ENCODE data around the gene CPA5. TPM values are rescaled to one million over a fixed set of nuclear protein-coding genes. Genes with fewer than 3 reads are reported as not detected.

The CPA5 gene
- total and polyA plus RNA-seq, 2 experiments from 2014 or later: not detected

DNA sequence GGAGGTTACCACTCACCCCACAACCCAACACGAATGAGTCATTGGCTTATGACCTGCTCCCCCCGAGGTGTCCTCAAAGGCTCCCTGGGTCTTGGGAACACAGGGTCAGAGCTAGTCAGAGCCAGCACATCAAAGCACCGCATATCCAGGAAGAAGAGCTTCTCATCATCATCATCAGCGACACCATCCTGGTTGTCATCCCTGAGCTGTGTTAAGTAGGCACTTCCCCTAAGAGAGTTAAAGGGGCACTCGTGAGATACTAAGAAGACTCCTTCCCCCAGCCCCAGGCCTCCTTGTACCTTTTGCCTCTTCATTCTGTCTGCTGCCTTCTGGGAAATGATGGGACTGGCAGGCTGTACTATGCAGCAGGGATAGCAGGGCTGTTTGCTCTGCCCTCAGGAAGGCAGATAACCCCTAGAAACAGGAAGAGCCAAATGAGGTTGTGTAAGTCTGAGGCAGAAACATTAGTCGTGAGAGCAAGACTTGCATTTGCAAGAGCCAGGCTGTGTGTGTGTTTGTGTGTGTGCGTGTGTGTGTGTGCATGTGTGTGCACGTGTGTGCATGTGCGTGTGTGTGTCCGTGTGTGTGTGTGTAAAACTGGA lies 24.6 kb downstream of the CPA5 start:
- Mint-ChIP-seq H3K4me1 (peaks cover 35% of the 10 kb centered on the region), H3K4me3 (no peak overlapping the region), H3K27me3 (ENCODE audit: insufficient read depth, low read depth, poor library complexity) (peaks cover 11% of the 10 kb centered on the region), H3K9me3 (no peaks in the 10 kb centered on the region; the same call in 2 of the 3 replicates), H3K36me3 (ENCODE audit: low read depth) (peaks cover 4% of the 10 kb centered on the region; the same call in 1 of the 3 replicates), H3K27ac (no peak overlapping the region)
- DNase-seq (ENCODE audit: low spot score): no peak
- H3K4me3 ChIP-seq: no peak overlapping the region
- peaks cover 18% of the 10 kb centered on the region for H3K4me1 ChIP-seq (ENCODE audit: insufficient read depth)
- H2AFZ ChIP-seq: peak overlapping the region; percentile 47; the same call in 1 of the 2 replicates
- H3K4me2 ChIP-seq: no peak overlapping the region
- H3K27ac ChIP-seq (ENCODE audit: low read depth): no peak overlapping the region
- no peaks in the 10 kb centered on the region for H3K36me3 ChIP-seq (ENCODE audit: insufficient read depth)
- no peaks in the 10 kb centered on the region for H3K79me2 ChIP-seq (replicated peaks; ENCODE audit: insufficient read depth)
- no peak for ATAC-seq
- no peaks in the 10 kb centered on the region for H3F3A ChIP-seq (replicated peaks; ENCODE audit: low read depth)
- no peaks in the 10 kb centered on the region for H4K20me1 ChIP-seq (replicated peaks; ENCODE audit: insufficient read depth)
- no peaks in the 10 kb centered on the region for H3K27me3 ChIP-seq (ENCODE audit: insufficient read depth)
- H3K9me2 ChIP-seq (ENCODE audit: insufficient read depth): 0 out of 2 replicates have a peak, but pooled peaks cover 7% of the 10 kb centered on the region
- TF ChIP-seq STAT1 (IDR thresholded peaks at IDR 0.05; ENCODE audit: unreplicated experiment) (no peak), EZH2phosphoT487 (IDR thresholded peaks at IDR 0.05; ENCODE audit: unreplicated experiment) (no peak), NANOG (IDR thresholded peaks at IDR 0.05; ENCODE audit: borderline replicate concordance) (no peak)
- TF ChIP-seq, protein P1, sequence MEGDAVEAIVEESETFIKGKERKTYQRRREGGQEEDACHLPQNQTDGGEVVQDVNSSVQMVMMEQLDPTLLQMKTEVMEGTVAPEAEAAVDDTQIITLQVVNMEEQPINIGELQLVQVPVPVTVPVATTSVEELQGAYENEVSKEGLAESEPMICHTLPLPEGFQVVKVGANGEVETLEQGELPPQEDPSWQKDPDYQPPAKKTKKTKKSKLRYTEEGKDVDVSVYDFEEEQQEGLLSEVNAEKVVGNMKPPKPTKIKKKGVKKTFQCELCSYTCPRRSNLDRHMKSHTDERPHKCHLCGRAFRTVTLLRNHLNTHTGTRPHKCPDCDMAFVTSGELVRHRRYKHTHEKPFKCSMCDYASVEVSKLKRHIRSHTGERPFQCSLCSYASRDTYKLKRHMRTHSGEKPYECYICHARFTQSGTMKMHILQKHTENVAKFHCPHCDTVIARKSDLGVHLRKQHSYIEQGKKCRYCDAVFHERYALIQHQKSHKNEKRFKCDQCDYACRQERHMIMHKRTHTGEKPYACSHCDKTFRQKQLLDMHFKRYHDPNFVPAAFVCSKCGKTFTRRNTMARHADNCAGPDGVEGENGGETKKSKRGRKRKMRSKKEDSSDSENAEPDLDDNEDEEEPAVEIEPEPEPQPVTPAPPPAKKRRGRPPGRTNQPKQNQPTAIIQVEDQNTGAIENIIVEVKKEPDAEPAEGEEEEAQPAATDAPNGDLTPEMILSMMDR (conservative IDR thresholded peaks at IDR 0.05; ENCODE audit: low read depth in 2 of 2): no peak

DNA sequence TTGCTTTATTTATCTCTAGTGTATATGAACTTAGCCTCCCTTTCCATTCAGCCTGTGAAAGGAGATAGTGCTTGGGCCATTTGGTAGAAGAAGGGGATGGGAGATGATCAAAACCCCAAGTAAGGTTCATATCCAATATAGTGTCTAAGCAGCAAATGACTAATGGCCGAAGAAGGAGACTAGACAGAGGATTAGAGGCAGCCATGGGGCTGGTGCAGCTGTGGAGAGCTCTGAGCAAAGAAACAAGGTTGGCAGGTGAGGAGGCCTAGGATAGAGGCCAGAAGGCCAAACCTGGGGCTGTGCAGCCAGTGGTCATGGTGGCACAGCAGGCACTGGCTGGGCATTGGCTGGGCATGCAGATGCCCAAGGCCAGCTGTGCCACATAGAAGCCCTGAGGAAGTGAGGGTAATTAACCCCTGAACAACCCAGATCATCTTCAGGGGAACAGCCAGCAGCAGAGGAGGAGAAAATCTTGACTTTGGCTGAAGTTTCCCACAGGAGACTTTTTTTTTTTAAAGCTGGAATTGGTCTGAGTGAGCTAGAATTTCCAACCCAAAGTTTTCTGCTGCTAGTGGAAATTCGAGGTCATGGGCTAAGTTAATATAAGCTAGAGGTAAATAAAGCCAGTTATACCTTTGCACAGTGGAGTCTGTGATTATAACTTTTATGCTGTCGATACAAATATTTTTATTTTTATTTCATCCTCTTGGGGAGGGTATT lies 25.4 kb downstream of the CPA5 start:
- H2AFZ ChIP-seq: no peak overlapping the region
- H3K27ac ChIP-seq (ENCODE audit: low read depth): no peak overlapping the region
- no peaks in the 10 kb centered on the region for H4K20me1 ChIP-seq (replicated peaks; ENCODE audit: insufficient read depth)
- Mint-ChIP-seq H3K9me3 (peaks cover 1% of the 10 kb centered on the region; the same call in 2 of the 3 replicates), H3K27ac (no peak overlapping the region), H3K4me1 (peaks cover 35% of the 10 kb centered on the region), H3K27me3 (ENCODE audit: insufficient read depth, low read depth, poor library complexity) (peaks cover 13% of the 10 kb centered on the region), H3K4me3 (no peak overlapping the region), H3K36me3 (ENCODE audit: low read depth) (peaks cover 4% of the 10 kb centered on the region; the same call in 1 of the 3 replicates)
- ATAC-seq (no peak), DNase-seq (ENCODE audit: low spot score) (no peak)
- no peaks in the 10 kb centered on the region for H3K79me2 ChIP-seq (replicated peaks; ENCODE audit: insufficient read depth)
- no peaks in the 10 kb centered on the region for H3K27me3 ChIP-seq (ENCODE audit: insufficient read depth)
- H3K4me2 ChIP-seq: no peak overlapping the region
- no peak overlapping the region for H3K4me3 ChIP-seq
- H3K4me1 ChIP-seq (ENCODE audit: insufficient read depth): peaks cover 18% of the 10 kb centered on the region
- H3K36me3 ChIP-seq (ENCODE audit: insufficient read depth): no peaks in the 10 kb centered on the region
- no peaks in the 10 kb centered on the region for H3F3A ChIP-seq (replicated peaks; ENCODE audit: low read depth)
- peaks cover 12% of the 10 kb centered on the region; the same call in 1 of the 2 replicates for H3K9me2 ChIP-seq (ENCODE audit: insufficient read depth)
- TF ChIP-seq NANOG (IDR thresholded peaks at IDR 0.05; ENCODE audit: borderline replicate concordance) (no peak), JUNB (IDR thresholded peaks at IDR 0.05; ENCODE audit: unreplicated experiment) (no peak), ZNF331 (CRISPR knock-in tag; IDR thresholded peaks at IDR 0.05; ENCODE audit: low read depth) (no peak), EZH2 (IDR thresholded peaks at IDR 0.05; ENCODE audit: low read depth, unreplicated experiment) (no peak)
- TF ChIP-seq, protein P1 (conservative IDR thresholded peaks at IDR 0.05; ENCODE audit: low read depth in 2 of 2): no peak
- TF ChIP-seq, protein P2, sequence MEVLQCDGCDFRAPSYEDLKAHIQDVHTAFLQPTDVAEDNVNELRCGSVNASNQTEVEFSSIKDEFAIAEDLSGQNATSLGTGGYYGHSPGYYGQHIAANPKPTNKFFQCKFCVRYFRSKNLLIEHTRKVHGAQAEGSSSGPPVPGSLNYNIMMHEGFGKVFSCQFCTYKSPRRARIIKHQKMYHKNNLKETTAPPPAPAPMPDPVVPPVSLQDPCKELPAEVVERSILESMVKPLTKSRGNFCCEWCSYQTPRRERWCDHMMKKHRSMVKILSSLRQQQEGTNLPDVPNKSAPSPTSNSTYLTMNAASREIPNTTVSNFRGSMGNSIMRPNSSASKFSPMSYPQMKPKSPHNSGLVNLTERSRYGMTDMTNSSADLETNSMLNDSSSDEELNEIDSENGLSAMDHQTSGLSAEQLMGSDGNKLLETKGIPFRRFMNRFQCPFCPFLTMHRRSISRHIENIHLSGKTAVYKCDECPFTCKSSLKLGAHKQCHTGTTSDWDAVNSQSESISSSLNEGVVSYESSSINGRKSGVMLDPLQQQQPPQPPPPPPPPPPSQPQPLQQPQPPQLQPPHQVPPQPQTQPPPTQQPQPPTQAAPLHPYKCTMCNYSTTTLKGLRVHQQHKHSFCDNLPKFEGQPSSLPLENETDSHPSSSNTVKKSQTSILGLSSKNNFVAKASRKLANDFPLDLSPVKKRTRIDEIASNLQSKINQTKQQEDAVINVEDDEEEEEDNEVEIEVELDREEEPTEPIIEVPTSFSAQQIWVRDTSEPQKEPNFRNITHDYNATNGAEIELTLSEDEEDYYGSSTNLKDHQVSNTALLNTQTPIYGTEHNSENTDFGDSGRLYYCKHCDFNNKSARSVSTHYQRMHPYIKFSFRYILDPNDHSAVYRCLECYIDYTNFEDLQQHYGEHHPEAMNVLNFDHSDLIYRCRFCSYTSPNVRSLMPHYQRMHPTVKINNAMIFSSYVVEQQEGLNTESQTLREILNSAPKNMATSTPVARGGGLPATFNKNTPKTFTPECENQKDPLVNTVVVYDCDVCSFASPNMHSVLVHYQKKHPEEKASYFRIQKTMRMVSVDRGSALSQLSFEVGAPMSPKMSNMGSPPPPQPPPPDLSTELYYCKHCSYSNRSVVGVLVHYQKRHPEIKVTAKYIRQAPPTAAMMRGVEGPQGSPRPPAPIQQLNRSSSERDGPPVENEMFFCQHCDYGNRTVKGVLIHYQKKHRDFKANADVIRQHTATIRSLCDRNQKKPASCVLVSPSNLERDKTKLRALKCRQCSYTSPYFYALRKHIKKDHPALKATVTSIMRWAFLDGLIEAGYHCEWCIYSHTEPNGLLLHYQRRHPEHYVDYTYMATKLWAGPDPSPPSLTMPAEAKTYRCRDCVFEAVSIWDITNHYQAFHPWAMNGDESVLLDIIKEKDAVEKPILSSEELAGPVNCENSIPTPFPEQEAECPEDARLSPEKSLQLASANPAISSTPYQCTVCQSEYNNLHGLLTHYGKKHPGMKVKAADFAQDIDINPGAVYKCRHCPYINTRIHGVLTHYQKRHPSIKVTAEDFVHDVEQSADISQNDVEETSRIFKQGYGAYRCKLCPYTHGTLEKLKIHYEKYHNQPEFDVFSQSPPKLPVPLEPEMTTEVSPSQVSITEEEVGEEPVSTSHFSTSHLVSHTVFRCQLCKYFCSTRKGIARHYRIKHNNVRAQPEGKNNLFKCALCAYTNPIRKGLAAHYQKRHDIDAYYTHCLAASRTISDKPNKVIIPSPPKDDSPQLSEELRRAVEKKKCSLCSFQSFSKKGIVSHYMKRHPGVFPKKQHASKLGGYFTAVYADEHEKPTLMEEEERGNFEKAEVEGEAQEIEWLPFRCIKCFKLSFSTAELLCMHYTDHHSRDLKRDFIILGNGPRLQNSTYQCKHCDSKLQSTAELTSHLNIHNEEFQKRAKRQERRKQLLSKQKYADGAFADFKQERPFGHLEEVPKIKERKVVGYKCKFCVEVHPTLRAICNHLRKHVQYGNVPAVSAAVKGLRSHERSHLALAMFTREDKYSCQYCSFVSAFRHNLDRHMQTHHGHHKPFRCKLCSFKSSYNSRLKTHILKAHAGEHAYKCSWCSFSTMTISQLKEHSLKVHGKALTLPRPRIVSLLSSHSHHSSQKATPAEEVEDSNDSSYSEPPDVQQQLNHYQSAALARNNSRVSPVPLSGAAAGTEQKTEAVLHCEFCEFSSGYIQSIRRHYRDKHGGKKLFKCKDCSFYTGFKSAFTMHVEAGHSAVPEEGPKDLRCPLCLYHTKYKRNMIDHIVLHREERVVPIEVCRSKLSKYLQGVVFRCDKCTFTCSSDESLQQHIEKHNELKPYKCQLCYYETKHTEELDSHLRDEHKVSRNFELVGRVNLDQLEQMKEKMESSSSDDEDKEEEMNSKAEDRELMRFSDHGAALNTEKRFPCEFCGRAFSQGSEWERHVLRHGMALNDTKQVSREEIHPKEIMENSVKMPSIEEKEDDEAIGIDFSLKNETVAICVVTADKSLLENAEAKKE (CRISPR knock-in tag; IDR thresholded peaks at IDR 0.05): no peak

Data from GM23338 (cell line).